GM04504 (cell line): Measurements from ENCODE around the gene HSBP1L1.
"Not testable (repeated sequence)": the region's sequence is repeated elsewhere in the genome, so short reads cannot be mapped to it uniquely, and the experiment has no call there.

Experiments
- DNase-seq: peaks from one replicate; pipeline ENCODE4 v3.0.0-alpha.2; 2012; ENCODE audit warnings: low read depth

Gene HSBP1L1

GRCh38 chr18:79945118-79946042 is 19.1 kb upstream of the HSBP1L1 start:
- DNase-seq: no peak

- no peak for DNase-seq
Observed at GRCh38 chr18:79947054-79947755, 17.2 kb upstream of the HSBP1L1 start.

GRCh38 chr18:79947881-79948610 is 16.4 kb upstream of the HSBP1L1 start:
- DNase-seq: no peak

DNA sequence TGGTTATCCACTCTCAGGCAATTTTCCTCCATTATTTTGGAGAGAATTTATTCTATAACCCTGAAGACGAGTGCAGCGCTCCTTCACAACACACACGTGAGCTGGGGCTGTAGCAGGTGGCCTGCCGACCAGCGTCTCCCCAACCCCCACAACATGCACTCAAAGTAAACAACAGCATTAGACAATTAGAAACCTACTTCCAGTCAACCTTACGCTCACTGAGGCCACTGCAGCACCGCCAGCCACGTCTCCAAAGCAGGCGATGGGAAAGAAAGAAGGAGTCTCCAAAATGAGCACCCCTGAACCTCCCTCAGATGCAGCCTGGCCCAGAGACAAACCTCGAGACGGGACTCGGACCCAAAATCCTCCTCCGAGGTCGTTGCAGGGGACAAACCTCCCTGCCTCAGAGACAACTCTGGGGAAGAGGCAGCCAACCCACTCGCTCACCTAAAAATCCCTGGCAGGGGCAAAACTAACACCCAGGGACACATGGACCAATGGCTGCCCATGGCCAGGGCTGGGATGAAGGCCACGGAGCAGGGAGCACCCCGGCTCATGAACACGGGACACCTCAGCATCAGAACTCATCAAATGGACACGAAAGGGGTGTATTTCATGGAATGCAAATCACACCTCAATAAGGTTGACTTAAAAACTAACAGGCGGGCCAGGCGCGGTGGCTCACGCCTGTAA is 15.6 kb upstream of the HSBP1L1 start:
- DNase-seq: no peak

DNA sequence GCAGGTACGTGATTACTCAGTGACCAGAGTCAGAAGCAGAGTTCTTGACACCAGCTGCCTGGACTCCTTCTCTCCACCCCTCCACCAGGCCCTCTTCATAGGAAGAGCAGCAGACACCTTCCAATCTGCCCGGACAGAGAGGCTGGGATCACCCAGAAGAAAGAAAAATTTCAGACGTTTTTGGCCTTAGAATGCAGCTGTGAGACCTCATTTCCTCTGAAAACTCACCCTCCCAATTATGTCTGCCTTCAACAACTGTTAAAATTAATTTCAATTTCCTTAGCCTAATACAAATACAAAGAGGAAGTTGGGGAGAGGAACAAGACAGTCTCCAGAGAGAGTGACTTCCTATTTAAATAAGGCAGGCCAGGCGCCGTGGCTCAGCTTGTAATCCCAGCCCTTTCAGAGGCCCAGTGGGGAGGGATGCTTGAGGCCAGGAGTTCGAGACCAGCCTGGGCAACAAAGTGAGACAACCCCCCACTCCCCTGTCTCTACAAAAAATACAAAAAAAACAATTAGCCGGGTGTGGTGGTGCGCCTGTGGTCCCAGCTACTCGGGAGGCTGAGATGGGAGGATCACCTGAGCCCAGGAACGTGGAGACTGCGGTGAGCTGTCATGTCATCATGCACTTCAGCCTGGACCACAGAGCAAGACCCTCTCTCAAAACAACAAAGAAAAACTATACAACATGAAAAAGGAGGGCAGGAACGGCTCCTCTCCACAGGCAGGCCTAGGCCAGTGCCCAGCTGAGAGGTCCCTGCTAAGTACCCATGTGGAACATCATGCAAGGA is 14.6 kb upstream of the HSBP1L1 start:
- DNase-seq: no peak

GRCh38 chr18:79950515-79951341 is 13.7 kb upstream of the HSBP1L1 start:
- no peak for DNase-seq

DNA sequence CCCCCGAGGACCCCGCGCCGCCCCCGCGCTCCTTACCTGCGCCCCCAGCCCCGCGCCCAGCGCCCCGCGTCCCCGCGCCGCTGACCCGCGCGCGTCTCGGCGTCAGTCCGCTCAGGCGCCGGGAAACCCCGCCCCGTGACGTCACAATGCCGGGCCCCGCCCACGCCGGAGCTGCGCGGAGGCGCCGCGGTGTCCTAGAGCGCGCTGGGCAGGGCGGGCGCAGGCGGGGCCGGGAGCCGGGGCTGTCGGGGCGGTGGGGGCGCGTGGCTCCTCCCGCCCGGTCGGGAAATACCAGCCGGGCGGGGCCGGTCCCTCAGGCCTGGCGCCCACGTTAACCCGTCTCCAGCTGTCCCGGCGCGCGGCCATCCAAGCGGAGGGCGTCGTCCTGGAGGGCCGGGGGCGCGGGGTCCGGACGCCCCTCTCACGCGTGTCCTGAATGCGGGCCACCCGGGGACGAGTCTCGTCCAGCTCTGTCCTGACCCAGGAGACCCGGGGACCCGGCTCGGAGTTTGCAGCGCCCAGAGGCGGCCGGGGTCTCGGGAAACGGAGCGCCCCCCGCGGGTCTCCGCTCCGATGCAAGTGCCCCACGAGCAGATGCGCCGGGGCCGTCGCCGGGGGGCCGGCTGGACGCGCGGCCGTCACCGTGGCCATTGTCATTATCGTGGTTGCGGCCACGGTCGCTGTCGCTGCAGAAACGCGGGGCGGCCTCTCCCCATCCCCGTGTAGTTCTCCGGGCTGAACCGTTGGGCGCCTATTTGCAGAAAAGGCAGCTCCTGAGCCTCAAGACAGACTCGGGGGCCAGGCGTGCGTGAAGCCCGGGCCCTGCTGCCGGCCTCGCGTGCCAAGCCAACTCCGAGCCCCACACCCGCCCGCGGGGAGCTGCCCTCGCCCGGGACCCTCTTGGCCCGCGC is 12.6 kb upstream of the HSBP1L1 start, which contains the start of gene SLC66A2:
Gene SLC66A2 (minus strand): TSS at position 109 of the 911 bp plus-strand sequence. CDS start 727 bp downstream, outside the sequence.
- DNase-seq: peak; percentile 70

DNA sequence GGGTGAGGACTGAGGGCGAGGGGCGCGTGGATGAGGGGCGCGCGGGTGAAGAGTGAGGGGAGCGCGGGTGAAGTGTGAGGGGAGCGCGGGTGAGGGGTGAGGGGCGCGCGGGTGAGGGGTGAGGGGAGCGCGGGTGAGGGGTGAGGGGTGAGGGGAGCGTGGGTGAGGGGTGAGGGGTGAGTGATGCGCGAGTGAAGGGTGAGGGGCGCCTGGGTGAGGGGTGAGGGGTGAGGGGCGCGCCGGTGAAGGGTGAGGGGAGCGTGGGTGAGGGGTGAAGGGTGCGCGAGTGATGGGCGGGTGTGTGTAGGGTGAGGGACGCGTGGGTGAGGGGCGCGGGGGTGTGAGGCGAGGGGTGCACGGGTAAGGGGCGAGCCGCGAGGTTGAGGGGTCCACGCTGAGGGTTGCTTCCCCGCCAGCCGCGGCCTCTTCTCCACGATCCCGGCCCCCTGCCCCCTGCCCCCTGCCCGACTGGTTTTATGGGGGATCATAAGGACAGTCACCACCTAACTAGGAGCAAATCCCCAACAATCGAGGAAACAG is 11.9 kb upstream of the HSBP1L1 start:
- no peak for DNase-seq

DNA sequence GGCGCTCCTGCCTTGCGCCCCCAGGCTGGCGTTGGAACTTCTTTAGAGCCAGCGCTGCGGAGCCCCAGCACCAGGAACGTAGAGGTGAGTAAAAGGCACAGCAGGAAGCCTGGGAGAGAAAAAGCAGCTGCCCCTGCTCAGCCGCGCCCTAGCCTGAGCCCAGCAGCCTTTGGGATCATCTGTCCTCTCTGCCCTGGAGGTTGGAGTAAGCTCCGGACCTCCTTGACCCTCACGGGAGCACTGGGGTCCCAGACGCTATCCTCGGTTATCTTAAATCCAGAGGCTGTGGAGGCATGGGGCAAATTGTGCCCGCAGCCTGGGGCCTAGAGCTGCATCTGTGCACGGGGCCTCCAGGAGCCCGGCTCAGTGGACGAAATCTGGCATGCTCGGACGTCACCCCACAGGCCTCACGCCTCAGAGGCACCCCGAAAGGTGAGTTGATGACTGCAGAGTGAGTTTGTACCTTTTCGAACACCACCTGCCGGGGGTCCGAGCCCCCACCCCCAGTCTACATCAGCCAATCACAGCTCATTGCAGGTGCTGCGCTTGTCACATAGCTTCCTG is 11.4 kb upstream of the HSBP1L1 start:
- no peak for DNase-seq

DNA sequence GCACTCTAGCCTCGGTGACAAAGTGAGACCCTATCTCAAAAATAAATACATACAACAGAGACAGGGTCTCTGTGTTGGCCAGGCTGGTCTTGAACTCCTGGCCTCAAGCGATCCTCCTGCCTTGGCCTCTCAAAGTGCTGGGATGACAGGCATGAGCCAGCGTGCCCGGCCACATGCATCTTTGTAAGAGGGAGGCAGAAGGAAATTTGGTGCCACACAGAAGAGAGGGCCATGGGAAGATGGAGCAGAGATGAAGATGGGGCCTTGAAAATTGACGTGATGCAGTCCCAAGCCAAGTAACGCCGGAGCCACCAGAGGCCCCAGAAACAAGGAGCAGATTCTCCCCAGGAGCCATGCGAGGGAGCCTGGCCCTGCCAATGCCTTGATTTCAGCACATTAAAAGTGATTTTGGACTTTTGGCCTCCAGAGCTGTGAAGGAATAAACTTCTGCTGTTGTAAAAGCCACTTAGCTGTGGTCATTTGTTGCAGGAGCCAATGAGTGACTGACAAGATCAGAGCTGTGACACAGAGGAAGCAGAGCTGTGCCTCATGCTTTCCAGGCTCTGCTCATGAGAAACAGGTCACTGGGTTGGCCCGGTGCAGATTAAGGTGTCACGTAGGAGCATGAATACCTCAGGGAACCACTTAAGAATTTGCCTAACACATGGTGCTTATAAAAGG is 10.3 kb upstream of the HSBP1L1 start:
- DNase-seq: no peak

GRCh38 chr18:79954791-79955190 is 9.7 kb upstream of the HSBP1L1 start:
- DNase-seq: no peak

DNA sequence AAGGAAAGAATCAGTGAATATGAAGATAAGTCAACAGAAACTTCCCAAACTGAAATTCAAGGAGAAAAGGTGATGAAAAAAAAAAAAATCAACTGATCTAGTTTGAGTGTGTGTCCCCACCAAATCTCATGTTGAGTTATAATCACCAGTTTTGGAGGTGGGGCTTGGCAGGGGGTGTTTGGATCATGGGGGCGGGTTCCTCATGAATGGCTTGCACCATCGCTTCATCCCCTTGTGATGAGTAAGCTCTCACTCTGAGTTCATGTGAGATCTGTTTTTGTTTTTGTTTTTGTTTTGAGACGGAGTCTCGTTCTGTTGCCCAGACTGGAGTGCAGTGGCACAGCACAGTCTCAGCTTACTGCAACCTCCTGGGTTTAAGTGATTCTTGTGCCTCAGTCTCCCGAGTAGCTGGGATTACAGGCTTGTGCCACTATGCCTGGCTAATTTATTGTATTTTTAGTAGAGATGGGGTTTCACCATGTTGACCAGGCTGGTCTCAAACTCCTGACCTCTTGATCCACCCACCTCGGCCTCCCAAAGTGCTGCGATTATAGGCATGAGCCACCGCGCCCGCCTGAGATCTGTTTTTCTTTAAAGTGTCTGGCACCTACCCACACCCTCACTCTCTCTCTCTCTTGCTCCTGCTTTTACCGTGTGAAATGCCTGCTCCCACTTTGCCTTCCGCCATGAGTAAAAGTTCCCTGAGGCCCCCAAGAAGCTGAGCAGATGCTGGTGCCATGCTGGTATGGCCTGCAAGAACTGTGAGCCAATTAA is 9.0 kb upstream of the HSBP1L1 start:
- DNase-seq: no peak

DNA sequence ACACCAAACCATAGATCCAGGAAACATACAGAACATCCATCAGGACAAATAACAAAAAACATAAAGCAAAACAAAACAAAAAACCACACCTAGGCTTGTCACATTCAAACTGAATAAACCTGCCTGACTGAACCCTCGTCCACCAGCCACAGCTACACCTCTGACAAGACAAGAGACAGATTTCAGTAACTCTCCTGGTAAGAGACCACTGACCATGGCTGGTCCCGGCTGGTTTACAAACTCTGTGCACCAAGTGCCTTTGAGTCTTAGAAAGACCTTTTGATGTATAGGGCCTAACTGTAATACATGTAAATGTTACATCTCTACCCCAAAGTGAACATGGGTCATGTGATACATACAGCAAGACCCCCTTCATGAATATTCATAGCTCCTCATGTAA is 8.2 kb upstream of the HSBP1L1 start:
- DNase-seq: no peak

GRCh38 chr18:79958981-79959380 is 5.5 kb upstream of the HSBP1L1 start:
- no peak for DNase-seq

- DNase-seq: not testable (repeated sequence)
Observed at GRCh38 chr18:79960161-79960801, 4.2 kb upstream of the HSBP1L1 start.

DNA sequence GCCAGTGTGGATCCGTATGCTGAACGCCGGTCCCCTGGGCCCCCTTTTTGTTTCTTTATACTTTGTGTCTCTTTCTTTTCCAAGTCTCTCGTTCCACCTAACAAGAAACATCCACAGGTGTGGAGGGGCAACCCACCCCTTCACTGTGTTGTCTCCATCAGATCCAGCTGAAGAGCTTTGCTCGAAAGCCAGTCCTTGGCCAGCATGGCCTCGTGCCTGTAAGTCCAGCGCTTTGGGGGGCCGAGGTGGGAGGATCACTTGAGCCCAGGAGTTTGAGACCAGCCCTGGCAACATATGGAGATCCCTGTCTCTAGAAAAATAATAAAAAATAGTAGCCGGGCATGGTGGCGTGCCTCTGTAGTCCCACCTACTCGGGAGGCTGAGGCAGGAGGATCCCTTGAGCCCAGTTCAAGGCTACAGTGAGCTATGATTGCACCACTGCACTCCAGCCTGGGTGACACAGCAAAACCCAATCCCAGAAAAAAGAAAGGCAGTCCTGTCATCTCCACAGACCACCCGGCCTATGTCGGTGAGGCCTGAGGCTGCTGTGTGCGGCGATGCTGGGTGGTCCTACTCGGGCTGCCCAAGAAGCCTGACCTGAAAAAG is 3.4 kb upstream of the HSBP1L1 start:
- no peak for DNase-seq
